Effector CD8-positive, alpha-beta T cell (primary cell): ENCODE results near the gene KDELR3.

Source experiments
- DNase-seq: peaks from one replicate; lab custom pipeline; 2025; lab: John Stamatoyannopoulos, UW

KDELR3 gene

DNA sequence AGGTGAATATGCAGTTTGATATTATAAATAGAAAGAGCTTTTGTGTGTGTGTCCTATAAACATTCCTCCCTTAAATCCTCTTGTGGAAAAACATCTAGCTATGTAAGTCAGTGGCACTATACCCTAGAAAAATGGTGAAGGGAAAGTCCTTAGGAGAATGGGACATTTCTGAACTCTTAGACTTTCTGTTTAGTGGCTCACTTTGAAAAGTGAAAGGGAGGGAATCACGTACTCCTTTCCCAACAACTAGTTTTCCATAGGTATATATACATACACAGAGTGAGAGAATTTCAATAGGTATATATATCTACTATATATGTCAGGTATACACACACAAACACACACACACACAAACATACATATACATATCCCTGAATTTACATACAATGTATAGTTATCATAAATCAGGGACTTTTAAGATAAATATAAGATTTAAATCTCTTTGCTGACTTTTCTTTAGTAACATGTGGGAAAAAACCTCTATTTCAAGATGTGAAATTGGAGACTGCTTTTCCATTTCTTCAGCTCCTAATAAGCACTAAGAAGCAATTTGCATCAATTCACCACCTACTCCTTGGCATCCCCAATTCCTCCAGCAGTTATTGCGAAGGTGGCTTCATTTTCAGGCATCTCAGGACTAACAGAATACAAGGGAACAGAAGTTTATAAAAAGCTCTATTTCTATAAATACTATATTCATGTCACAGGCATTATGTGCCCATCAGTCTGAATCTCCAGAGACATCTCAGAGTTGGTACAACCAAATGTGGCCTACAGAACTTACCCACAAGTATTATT is 51.8 kb downstream of the KDELR3 start:
- no peak for DNase-seq

DNA sequence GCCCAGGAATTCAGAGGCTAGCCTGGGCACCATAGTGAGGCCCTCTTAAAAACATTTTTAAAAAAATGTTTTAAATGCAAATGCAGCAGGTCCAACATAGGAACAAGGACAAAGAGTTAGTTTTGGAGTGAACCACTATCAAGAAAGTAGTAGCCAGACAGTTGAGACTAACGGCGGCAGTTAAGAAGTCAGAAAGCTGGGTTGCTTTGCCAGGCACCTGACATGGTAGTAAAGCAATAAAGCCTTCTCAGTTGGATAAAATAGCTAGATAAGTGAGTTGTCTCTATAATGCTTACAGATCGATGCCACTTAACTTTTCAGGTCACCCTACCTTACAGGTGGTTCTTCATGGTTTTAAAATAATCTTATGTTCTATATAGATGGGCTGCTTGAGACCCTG is 55.1 kb downstream of the KDELR3 start:
- DNase-seq: no peak

DNA sequence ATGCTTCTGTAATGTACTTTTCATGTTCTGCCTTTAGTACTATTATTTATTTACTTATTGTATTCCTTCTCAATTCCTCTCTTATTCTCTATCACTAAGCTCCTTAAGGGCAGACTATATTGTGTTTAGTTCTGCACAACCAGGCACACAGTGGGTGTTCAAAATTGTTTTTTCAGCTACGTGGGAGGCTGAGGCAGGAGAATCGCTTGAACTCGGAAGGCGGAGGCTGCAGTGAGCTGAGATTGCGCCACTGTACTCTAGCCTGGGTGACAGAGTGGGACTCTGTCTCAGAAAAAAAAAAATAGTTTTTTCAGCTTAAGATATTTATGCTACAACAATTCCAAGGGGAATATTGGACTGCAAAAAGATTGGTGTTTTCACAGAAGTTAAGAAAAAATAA is 55.6 kb downstream of the KDELR3 start:
- no peak for DNase-seq

DNA sequence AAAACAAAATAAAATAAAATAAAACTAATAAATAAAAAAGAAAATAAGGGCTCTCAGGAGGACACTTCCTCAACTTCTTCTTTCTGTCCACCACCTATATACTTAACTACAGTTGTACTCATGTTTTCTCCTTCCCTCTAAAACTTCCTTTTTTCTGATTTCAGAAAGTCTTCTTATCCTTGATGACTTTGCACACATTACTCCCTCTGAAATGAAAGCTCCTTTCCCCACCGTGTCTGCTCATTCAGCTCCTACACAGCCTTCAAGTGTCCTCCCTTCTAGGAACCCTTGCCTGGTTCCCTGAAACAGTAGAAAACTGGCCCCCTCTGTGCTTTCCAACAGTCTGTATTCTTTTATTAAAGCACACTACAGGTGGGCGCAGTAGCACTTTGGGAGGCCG is 56.5 kb downstream of the KDELR3 start:
- DNase-seq: no peak

DNA sequence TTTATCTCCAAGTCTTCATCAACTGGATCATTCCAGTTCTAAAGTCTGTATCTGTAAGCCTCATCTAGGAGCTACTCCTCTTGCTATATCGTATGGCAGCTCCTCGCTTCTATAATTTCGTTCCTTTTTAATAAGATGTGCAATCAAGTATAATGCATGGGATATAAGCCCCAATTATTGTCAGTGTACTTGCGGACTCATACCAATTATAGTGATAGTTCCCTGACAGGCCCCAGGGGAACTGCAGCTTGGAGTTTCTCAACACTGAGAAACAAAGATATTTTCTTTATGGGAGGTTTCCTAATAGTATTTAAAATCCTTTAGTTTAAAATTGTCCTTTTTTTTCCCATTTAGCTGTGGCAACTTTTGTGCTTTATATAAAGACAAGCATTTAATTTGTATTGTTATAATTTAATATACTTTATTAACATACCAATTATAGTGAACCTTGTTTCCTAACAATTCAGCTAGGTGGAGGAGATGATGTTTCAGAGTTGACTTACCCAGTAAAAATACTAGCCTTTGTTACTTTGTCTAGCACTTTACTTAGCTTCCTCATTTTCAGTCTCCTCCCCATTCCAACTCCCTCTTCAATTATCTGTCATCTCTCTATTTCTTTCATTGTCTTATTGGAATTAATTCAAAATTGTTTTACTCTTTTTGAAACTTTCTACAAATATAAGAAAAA is 63.5 kb downstream of the KDELR3 start:
- no peak for DNase-seq
